Loucy (cell line): Measurements from ENCODE around the gene OR8G1.
A peak's percentile ranks its signal among the peaks of the same experiment; 100 is the strongest.

ENCODE experiments used
- CTCF ChIP-seq: fragments of 200-600 bp; sonication (generic); conservative IDR thresholded peaks from 2 replicates; pipeline ENCODE4 v1.5.1; 2014; ENCODE audit warnings: mild to moderate bottlenecking, antibody characterized with exemption, low read length
- EZH2phosphoT487 ChIP-seq: fragments of 200-600 bp; IDR thresholded peaks from 2 replicates; pipeline ENCODE4 v1.6.1; 2018; ENCODE audit warnings: antibody characterized with exemption, mild to moderate bottlenecking, moderate library complexity, borderline replicate concordance

GRCh38 chr11:124195189-124195734 is 45.6 kb upstream of the OR8G1 start:
- TF ChIP-seq CTCF (peak; percentile 87), EZH2phosphoT487 (no peak)
